H9 (cell line): ENCODE data around the gene COL3A1. TPM values are rescaled to one million over a fixed set of nuclear protein-coding genes. Genes with fewer than 3 reads are reported as not detected.

Source experiments
- DNase-seq: peaks from one replicate; pipeline ENCODE4 v3.0.0-alpha.2; 2017
- H2AFZ ChIP-seq: one replicate; pipeline ENCODE4 v1.6.1; 2013; ENCODE audit warnings: mild to moderate bottlenecking, low read length, control low read depth, moderate library complexity
- H2AK5ac ChIP-seq: 2 replicates; pipeline ENCODE4 v1.6.1; 2013; ENCODE audit warnings: low read length, control low read depth, mixed read lengths; ENCODE audit not compliant: insufficient read length
- H2BK120ac ChIP-seq: one replicate; pipeline ENCODE4 v1.6.1; 2013; ENCODE audit warnings: low read depth, mild to moderate bottlenecking, low read length, control low read depth, inconsistent platforms; ENCODE audit not compliant: poor library complexity, severe bottlenecking
- H2BK12ac ChIP-seq: 2 replicates; pipeline ENCODE4 v1.6.1; 2013; ENCODE audit warnings: low read length, control low read depth, mixed read lengths, low read depth; ENCODE audit not compliant: insufficient read length
- H2BK15ac ChIP-seq: 2 replicates; pipeline ENCODE4 v1.6.1; 2013; ENCODE audit warnings: low read depth, low read length, control low read depth
- H2BK20ac ChIP-seq: one replicate; pipeline ENCODE4 v1.6.1; 2013; ENCODE audit warnings: low read depth, mild to moderate bottlenecking, low read length, control low read depth, inconsistent platforms; ENCODE audit not compliant: poor library complexity, severe bottlenecking
- H2BK5ac ChIP-seq: 2 replicates; pipeline ENCODE4 v1.6.1; 2013; ENCODE audit warnings: low read length, control low read depth, mixed read lengths; ENCODE audit not compliant: insufficient read length
- H3K14ac ChIP-seq: 2 replicates; pipeline ENCODE4 v1.6.1; 2013; ENCODE audit warnings: low read length, control low read depth; ENCODE audit not compliant: insufficient read depth
- H3K18ac ChIP-seq: 2 replicates; pipeline ENCODE4 v1.6.1; 2013; ENCODE audit warnings: low read depth, mild to moderate bottlenecking, mixed read lengths, low read length, control low read depth; ENCODE audit not compliant: insufficient read length
- H3K23ac ChIP-seq: 2 replicates; pipeline ENCODE4 v1.6.1; 2013; ENCODE audit warnings: low read length, control low read depth, mixed read lengths, low read depth; ENCODE audit not compliant: insufficient read length
- H3K23me2 ChIP-seq: 2 replicates; pipeline ENCODE4 v1.6.1; 2013; ENCODE audit warnings: low read depth, mild to moderate bottlenecking, mixed read lengths, low read length, control low read depth; ENCODE audit not compliant: insufficient read length, poor library complexity, severe bottlenecking
- H3K27ac ChIP-seq: 2 replicates; pipeline ENCODE4 v1.5.1; 2013; ENCODE audit warnings: low read length, control low read depth, mixed read lengths, low read depth; ENCODE audit not compliant: insufficient read length
- H3K27me3 ChIP-seq: 2 replicates; pipeline ENCODE4 v1.6.1; 2013; ENCODE audit warnings: low read length, control low read depth, inconsistent platforms; ENCODE audit not compliant: insufficient read depth
- H3K4ac ChIP-seq: 2 replicates; pipeline ENCODE4 v1.6.1; 2013; ENCODE audit warnings: low read depth, mild to moderate bottlenecking, control low read depth, inconsistent platforms, low read length, moderate library complexity
- H3K4me1 ChIP-seq: 2 replicates; pipeline ENCODE4 v1.6.1; 2013; ENCODE audit warnings: low read length, control low read depth, inconsistent platforms; ENCODE audit not compliant: insufficient read depth
- H3K4me2 ChIP-seq: 2 replicates; pipeline ENCODE4 v1.6.1; 2013; ENCODE audit warnings: low read length, control low read depth, mixed read lengths; ENCODE audit not compliant: insufficient read length, insufficient read depth
- H3K56ac ChIP-seq: 2 replicates; pipeline ENCODE4 v1.6.1; 2013; ENCODE audit warnings: low read depth, mild to moderate bottlenecking, mixed read lengths, low read length, control low read depth; ENCODE audit not compliant: insufficient read length
- H3K79me1 ChIP-seq: 2 replicates; pipeline ENCODE4 v1.6.1; 2013; ENCODE audit warnings: low read depth, mild to moderate bottlenecking, moderate library complexity, low read length, control low read depth, inconsistent platforms; ENCODE audit not compliant: insufficient read depth, poor library complexity, severe bottlenecking
- H3K79me2 ChIP-seq: 2 replicates; pipeline ENCODE4 v1.6.1; 2013; ENCODE audit warnings: low read length, control low read depth, inconsistent platforms; ENCODE audit not compliant: insufficient read depth
- H3K9ac ChIP-seq: 2 replicates; pipeline ENCODE4 v1.6.1; 2013; ENCODE audit warnings: low read length, control low read depth, mixed read lengths; ENCODE audit not compliant: insufficient read length; ENCODE audit errors: extremely low read depth
- H3K9me3 ChIP-seq: one replicate; pipeline ENCODE4 v1.6.1; 2013; ENCODE audit warnings: low read depth, low read length, inconsistent platforms; ENCODE audit not compliant: control insufficient read depth
- H3T11ph ChIP-seq: one replicate; pipeline ENCODE4 v1.6.1; 2013; ENCODE audit warnings: mild to moderate bottlenecking, low read length, control low read depth, inconsistent platforms
- H4K20me1 ChIP-seq: one replicate; pipeline ENCODE4 v1.6.1; 2013; ENCODE audit not compliant: control insufficient read depth, insufficient read length, insufficient read depth
- H4K5ac ChIP-seq: 2 replicates; pipeline ENCODE4 v1.6.1; 2013; ENCODE audit warnings: low read depth, mild to moderate bottlenecking, mixed read lengths, low read length, control low read depth; ENCODE audit not compliant: insufficient read length
- H4K8ac ChIP-seq: replicated peaks from 2 replicates; pipeline ENCODE4 v1.6.1; 2013; ENCODE audit warnings: low read length, control low read depth, mixed read lengths, low read depth; ENCODE audit not compliant: insufficient read length
- H4K91ac ChIP-seq: 2 replicates; pipeline ENCODE4 v1.6.1; 2013; ENCODE audit warnings: low read depth, mild to moderate bottlenecking, moderate library complexity, mixed read lengths, low read length, control low read depth; ENCODE audit not compliant: insufficient read length
- H3K27ac Mint-ChIP-seq, 3 experiments: 2 replicates in 2 of 3; 3 replicates in 1 of 3; pipeline ENCODE4 v1.8.0; 2020 to 2021; ENCODE audit warnings: mixed read lengths in 3 of 3, mild to moderate bottlenecking in 1 of 3, moderate library complexity in 1 of 3
- H3K27me3 Mint-ChIP-seq: 2 replicates; pipeline ENCODE4 v1.8.0; 2021; ENCODE audit warnings: low read depth, mild to moderate bottlenecking, moderate library complexity, mixed read lengths
- H3K36me3 Mint-ChIP-seq, 3 experiments: 2 replicates in 2 of 3; 3 replicates in 1 of 3; pipeline ENCODE4 v1.8.0; 2020 to 2021; ENCODE audit warnings: low read depth in 3 of 3, mixed read lengths in 3 of 3; ENCODE audit not compliant: insufficient read depth in 1 of 3
- H3K4me1 Mint-ChIP-seq, 2 experiments: 2 replicates each; pipeline ENCODE4 v1.8.0; 2020; ENCODE audit warnings: mixed read lengths in 2 of 2
- H3K4me3 Mint-ChIP-seq, 2 experiments: 2 replicates in 1 of 2; 3 replicates in 1 of 2; pipeline ENCODE4 v1.8.0; 2020 to 2021; ENCODE audit warnings: mild to moderate bottlenecking in 2 of 2, mixed read lengths in 2 of 2, moderate library complexity in 1 of 2
- H3K9me3 Mint-ChIP-seq, 2 experiments: 2 replicates in 1 of 2; 3 replicates in 1 of 2; pipeline ENCODE4 v1.8.0; 2020; ENCODE audit warnings: mild to moderate bottlenecking in 2 of 2, mixed read lengths in 2 of 2, moderate library complexity in 1 of 2
- CTCF ChIP-seq: fragments of 200-600 bp; sonication (generic); conservative IDR thresholded peaks from 3 replicates; pipeline ENCODE4 v1.8.0; 2021; ENCODE audit warnings: antibody characterized with exemption, mild to moderate bottlenecking
- WGBS: extraction: QIAGEN DNeasy Blood & Tissue Kit; methylation state at CpG from one replicate; pipeline ENCODE4 v1.1.7; 2013; ENCODE audit warnings: missing lambda C conversion rate, low lambda C conversion rate, mixed read lengths; ENCODE audit not compliant: insufficient read length; ENCODE audit errors: extremely low coverage; 5-methylcytosine and 5-hydroxymethylcytosine counted together
- total RNA-seq: library from RNA; stranded (reverse); gene quantifications from 2 replicates; pipeline ENCODE4 v1.2.1, GENCODE V29; 2021

The COL3A1 gene
- total RNA-seq, 1 experiment from 2014 or later: not detected

GRCh38 chr2:189008555-189009262, 34.5 kb downstream of the COL3A1 start:
- H3K18ac ChIP-seq: no peak overlapping the region
- H3K23ac ChIP-seq: no peak overlapping the region
- no peak overlapping the region for H3K27ac ChIP-seq
- H2BK12ac ChIP-seq: no peak overlapping the region
- Mint-ChIP-seq H3K27ac (no peak overlapping the region), H3K27me3 (no peaks in the 10 kb centered on the region), H3K36me3 (no peaks in the 10 kb centered on the region), H3K4me1 (no peaks in the 10 kb centered on the region), H3K4me3 (no peak overlapping the region), H3K9me3 (no peaks in the 10 kb centered on the region)
- no CpG with 5 or more reads among the region's 9 CpGs for WGBS
- no peak for TF ChIP-seq CTCF
- no peaks in the 10 kb centered on the region for H3K79me1 ChIP-seq
- H3K27me3 ChIP-seq: no peaks in the 10 kb centered on the region
- H2BK15ac ChIP-seq: no peak overlapping the region
- H3T11ph ChIP-seq: no peak overlapping the region
- H4K91ac ChIP-seq: no peak overlapping the region
- no peak overlapping the region for H3K14ac ChIP-seq
- no peaks in the 10 kb centered on the region for H3K9me3 ChIP-seq
- no peak overlapping the region for H2AFZ ChIP-seq
- H4K8ac ChIP-seq: no peak overlapping the region
- H3K4me1 ChIP-seq: no peaks in the 10 kb centered on the region
- DNase-seq: no peak
- H3K79me2 ChIP-seq: no peaks in the 10 kb centered on the region
- H3K56ac ChIP-seq: no peak overlapping the region
- H2AK5ac ChIP-seq: no peak overlapping the region
- H4K5ac ChIP-seq: no peak overlapping the region
- no peak overlapping the region for H2BK120ac ChIP-seq
- no peaks in the 10 kb centered on the region for H4K20me1 ChIP-seq
- H2BK20ac ChIP-seq: no peak overlapping the region
- no peak overlapping the region for H3K9ac ChIP-seq
- H3K4ac ChIP-seq: no peak overlapping the region
- no peak overlapping the region for H3K4me2 ChIP-seq
- no peak overlapping the region for H2BK5ac ChIP-seq
- no peaks in the 10 kb centered on the region for H3K23me2 ChIP-seq
